ENCODE measurements around the gene TSGA10.

TSGA10 gene

GRCh38 chr2:99111236-99111635 is 43.5 kb downstream of the TSGA10 start:
- Histone ChIP-seq H3K27me3 (ENCODE audit: control insufficient read depth in 1 of 2, insufficient read depth in 2 of 2, low read length in 2 of 2) (no peaks in the 10 kb centered on the region), H3K9me3 (ENCODE audit: control insufficient read depth in 2 of 2, low read length in 2 of 2) (no peaks in the 10 kb centered on the region), H3K27ac (ENCODE audit: low read length) (no peak overlapping the region), H3K9ac (ENCODE audit: low read length in 2 of 2) (no peak overlapping the region), H3K4me1 (ENCODE audit: control insufficient read depth, insufficient read depth, low read length) (no peaks in the 10 kb centered on the region), H3K4me3 (ENCODE audit: low read length in 2 of 2) (no peak overlapping the region), H3K36me3 (ENCODE audit: control insufficient read depth in 2 of 2, insufficient read depth in 2 of 2, low read length in 2 of 2) (no peaks in the 10 kb centered on the region)

GRCh38 chr2:99106913-99107312 is 47.8 kb downstream of the TSGA10 start:
- no peak overlapping the region for H3K27ac ChIP-seq (ENCODE audit: low read length)
- H3K4me1 ChIP-seq (ENCODE audit: control insufficient read depth, insufficient read depth, low read length): no peaks in the 10 kb centered on the region
- H3K27me3 ChIP-seq (ENCODE audit: control insufficient read depth in 1 of 2, insufficient read depth in 2 of 2, low read length in 2 of 2): no peaks in the 10 kb centered on the region
- H3K4me3 ChIP-seq (ENCODE audit: low read length in 2 of 2): no peak overlapping the region
- H3K36me3 ChIP-seq (ENCODE audit: control insufficient read depth in 2 of 2, insufficient read depth in 2 of 2, low read length in 2 of 2): no peaks in the 10 kb centered on the region
- H3K9ac ChIP-seq (ENCODE audit: low read length in 2 of 2): no peak overlapping the region
- H3K9me3 ChIP-seq (ENCODE audit: control insufficient read depth in 2 of 2, low read length in 2 of 2): no peaks in the 10 kb centered on the region

- H3K4me3 ChIP-seq (ENCODE audit: low read length in 2 of 2): no peak overlapping the region
- H3K27ac ChIP-seq (ENCODE audit: low read length): no peak overlapping the region
- no peaks in the 10 kb centered on the region for H3K27me3 ChIP-seq (ENCODE audit: control insufficient read depth in 1 of 2, insufficient read depth in 2 of 2, low read length in 2 of 2)
- no peak overlapping the region for H3K9ac ChIP-seq (ENCODE audit: low read length in 2 of 2)
- no peaks in the 10 kb centered on the region for H3K4me1 ChIP-seq (ENCODE audit: control insufficient read depth, insufficient read depth, low read length)
- H3K9me3 ChIP-seq (ENCODE audit: control insufficient read depth in 2 of 2, low read length in 2 of 2): no peaks in the 10 kb centered on the region
- H3K36me3 ChIP-seq (ENCODE audit: control insufficient read depth in 2 of 2, insufficient read depth in 2 of 2, low read length in 2 of 2): no peaks in the 10 kb centered on the region
These were observed 50.7 kb downstream of the TSGA10 start for GRCh38 chr2:99104006-99104405.

- no peak overlapping the region for H3K27ac ChIP-seq (ENCODE audit: low read length)
- H3K9me3 ChIP-seq (ENCODE audit: control insufficient read depth in 2 of 2, low read length in 2 of 2): no peaks in the 10 kb centered on the region
- no peaks in the 10 kb centered on the region for H3K36me3 ChIP-seq (ENCODE audit: control insufficient read depth in 2 of 2, insufficient read depth in 2 of 2, low read length in 2 of 2)
- no peak overlapping the region for H3K9ac ChIP-seq (ENCODE audit: low read length in 2 of 2)
- H3K4me1 ChIP-seq (ENCODE audit: control insufficient read depth, insufficient read depth, low read length): no peaks in the 10 kb centered on the region
- no peaks in the 10 kb centered on the region for H3K27me3 ChIP-seq (ENCODE audit: control insufficient read depth in 1 of 2, insufficient read depth in 2 of 2, low read length in 2 of 2)
- H3K4me3 ChIP-seq (ENCODE audit: low read length in 2 of 2): no peak overlapping the region
These were observed 53.0 kb downstream of the TSGA10 start for GRCh38 chr2:99101697-99102096.

- Histone ChIP-seq H3K27ac (ENCODE audit: low read length) (no peak overlapping the region), H3K9me3 (ENCODE audit: control insufficient read depth in 2 of 2, low read length in 2 of 2) (peaks cover 0 to 3% of the 10 kb centered on the region in 2 donors), H3K27me3 (ENCODE audit: control insufficient read depth in 1 of 2, insufficient read depth in 2 of 2, low read length in 2 of 2) (no peaks in the 10 kb centered on the region), H3K36me3 (ENCODE audit: control insufficient read depth in 2 of 2, insufficient read depth in 2 of 2, low read length in 2 of 2) (no peaks in the 10 kb centered on the region), H3K4me1 (ENCODE audit: control insufficient read depth, insufficient read depth, low read length) (no peaks in the 10 kb centered on the region), H3K9ac (ENCODE audit: low read length in 2 of 2) (no peak overlapping the region), H3K4me3 (ENCODE audit: low read length in 2 of 2) (no peak overlapping the region)
These were observed 58.0 kb downstream of the TSGA10 start for GRCh38 chr2:99096728-99097127.

GRCh38 chr2:99088017-99088416 is 66.7 kb downstream of the TSGA10 start:
- peaks cover 0 to under 1% of the 10 kb centered on the region in 2 donors for H3K9me3 ChIP-seq (ENCODE audit: control insufficient read depth in 2 of 2, low read length in 2 of 2)
- no peak overlapping the region for H3K9ac ChIP-seq (ENCODE audit: low read length in 2 of 2)
- no peaks in the 10 kb centered on the region for H3K4me1 ChIP-seq (ENCODE audit: control insufficient read depth, insufficient read depth, low read length)
- no peaks in the 10 kb centered on the region for H3K27me3 ChIP-seq (ENCODE audit: control insufficient read depth in 1 of 2, insufficient read depth in 2 of 2, low read length in 2 of 2)
- H3K4me3 ChIP-seq (ENCODE audit: low read length in 2 of 2): no peak overlapping the region
- no peaks in the 10 kb centered on the region for H3K36me3 ChIP-seq (ENCODE audit: control insufficient read depth in 2 of 2, insufficient read depth in 2 of 2, low read length in 2 of 2)
- no peak overlapping the region for H3K27ac ChIP-seq (ENCODE audit: low read length)

GRCh38 chr2:99086385-99086784 is 68.4 kb downstream of the TSGA10 start:
- H3K4me3 ChIP-seq (ENCODE audit: low read length in 2 of 2): no peak overlapping the region
- H3K4me1 ChIP-seq (ENCODE audit: control insufficient read depth, insufficient read depth, low read length): no peaks in the 10 kb centered on the region
- no peaks in the 10 kb centered on the region for H3K27me3 ChIP-seq (ENCODE audit: control insufficient read depth in 1 of 2, insufficient read depth in 2 of 2, low read length in 2 of 2)
- H3K36me3 ChIP-seq (ENCODE audit: control insufficient read depth in 2 of 2, insufficient read depth in 2 of 2, low read length in 2 of 2): no peaks in the 10 kb centered on the region
- no peak overlapping the region for H3K9ac ChIP-seq (ENCODE audit: low read length in 2 of 2)
- no peaks in the 10 kb centered on the region for H3K9me3 ChIP-seq (ENCODE audit: control insufficient read depth in 2 of 2, low read length in 2 of 2)
- H3K27ac ChIP-seq (ENCODE audit: low read length): no peak overlapping the region

GRCh38 chr2:99085421-99085820 is 69.3 kb downstream of the TSGA10 start:
- no peak overlapping the region for H3K9ac ChIP-seq (ENCODE audit: low read length in 2 of 2)
- no peak overlapping the region for H3K4me3 ChIP-seq (ENCODE audit: low read length in 2 of 2)
- no peaks in the 10 kb centered on the region for H3K36me3 ChIP-seq (ENCODE audit: control insufficient read depth in 2 of 2, insufficient read depth in 2 of 2, low read length in 2 of 2)
- H3K27ac ChIP-seq (ENCODE audit: low read length): no peak overlapping the region
- no peaks in the 10 kb centered on the region for H3K4me1 ChIP-seq (ENCODE audit: control insufficient read depth, insufficient read depth, low read length)
- H3K27me3 ChIP-seq (ENCODE audit: control insufficient read depth in 1 of 2, insufficient read depth in 2 of 2, low read length in 2 of 2): no peaks in the 10 kb centered on the region
- no peaks in the 10 kb centered on the region for H3K9me3 ChIP-seq (ENCODE audit: control insufficient read depth in 2 of 2, low read length in 2 of 2)

GRCh38 chr2:99084256-99084655 is 70.5 kb downstream of the TSGA10 start:
- Histone ChIP-seq H3K36me3 (ENCODE audit: control insufficient read depth in 2 of 2, insufficient read depth in 2 of 2, low read length in 2 of 2) (no peaks in the 10 kb centered on the region), H3K27me3 (ENCODE audit: control insufficient read depth in 1 of 2, insufficient read depth in 2 of 2, low read length in 2 of 2) (no peaks in the 10 kb centered on the region), H3K4me1 (ENCODE audit: control insufficient read depth, insufficient read depth, low read length) (no peaks in the 10 kb centered on the region), H3K9me3 (ENCODE audit: control insufficient read depth in 2 of 2, low read length in 2 of 2) (no peaks in the 10 kb centered on the region), H3K9ac (ENCODE audit: low read length in 2 of 2) (no peak overlapping the region), H3K4me3 (ENCODE audit: low read length in 2 of 2) (no peak overlapping the region), H3K27ac (ENCODE audit: low read length) (no peak overlapping the region)

GRCh38 chr2:99081891-99082290 is 72.9 kb downstream of the TSGA10 start:
- no peaks in the 10 kb centered on the region for H3K9me3 ChIP-seq (ENCODE audit: control insufficient read depth in 2 of 2, low read length in 2 of 2)
- H3K4me3 ChIP-seq (ENCODE audit: low read length in 2 of 2): no peak overlapping the region
- H3K27me3 ChIP-seq (ENCODE audit: control insufficient read depth in 1 of 2, insufficient read depth in 2 of 2, low read length in 2 of 2): no peaks in the 10 kb centered on the region
- H3K9ac ChIP-seq (ENCODE audit: low read length in 2 of 2): no peak overlapping the region
- no peaks in the 10 kb centered on the region for H3K4me1 ChIP-seq (ENCODE audit: control insufficient read depth, insufficient read depth, low read length)
- no peaks in the 10 kb centered on the region for H3K36me3 ChIP-seq (ENCODE audit: control insufficient read depth in 2 of 2, insufficient read depth in 2 of 2, low read length in 2 of 2)
- no peak overlapping the region for H3K27ac ChIP-seq (ENCODE audit: low read length)

GRCh38 chr2:99079226-99079625 is 75.5 kb downstream of the TSGA10 start:
- H3K9me3 ChIP-seq (ENCODE audit: control insufficient read depth in 2 of 2, low read length in 2 of 2): no peaks in the 10 kb centered on the region
- H3K27ac ChIP-seq (ENCODE audit: low read length): no peak overlapping the region
- no peak overlapping the region for H3K9ac ChIP-seq (ENCODE audit: low read length in 2 of 2)
- H3K4me3 ChIP-seq (ENCODE audit: low read length in 2 of 2): no peak overlapping the region
- H3K36me3 ChIP-seq (ENCODE audit: control insufficient read depth in 2 of 2, insufficient read depth in 2 of 2, low read length in 2 of 2): no peaks in the 10 kb centered on the region
- no peaks in the 10 kb centered on the region for H3K27me3 ChIP-seq (ENCODE audit: control insufficient read depth in 1 of 2, insufficient read depth in 2 of 2, low read length in 2 of 2)
- H3K4me1 ChIP-seq (ENCODE audit: control insufficient read depth, insufficient read depth, low read length): no peaks in the 10 kb centered on the region

Measured in stomach smooth muscle (tissue), 2 donors.